GM19240 (cell line): ENCODE results near the gene ECSIT.
"Not testable (repeated sequence)": the region's sequence is repeated elsewhere in the genome, so short reads cannot be mapped to it uniquely, and the experiment has no call there.

Experiments used
- DNase-seq: peaks from one replicate; pipeline ENCODE4 v3.0.0; 2011; ENCODE audit warnings: low spot score; ENCODE audit not compliant: insufficient read length

Gene ECSIT

GRCh38 chr19:11479090-11479897, 49.6 kb downstream of the ECSIT start:
- no peak for DNase-seq

DNA sequence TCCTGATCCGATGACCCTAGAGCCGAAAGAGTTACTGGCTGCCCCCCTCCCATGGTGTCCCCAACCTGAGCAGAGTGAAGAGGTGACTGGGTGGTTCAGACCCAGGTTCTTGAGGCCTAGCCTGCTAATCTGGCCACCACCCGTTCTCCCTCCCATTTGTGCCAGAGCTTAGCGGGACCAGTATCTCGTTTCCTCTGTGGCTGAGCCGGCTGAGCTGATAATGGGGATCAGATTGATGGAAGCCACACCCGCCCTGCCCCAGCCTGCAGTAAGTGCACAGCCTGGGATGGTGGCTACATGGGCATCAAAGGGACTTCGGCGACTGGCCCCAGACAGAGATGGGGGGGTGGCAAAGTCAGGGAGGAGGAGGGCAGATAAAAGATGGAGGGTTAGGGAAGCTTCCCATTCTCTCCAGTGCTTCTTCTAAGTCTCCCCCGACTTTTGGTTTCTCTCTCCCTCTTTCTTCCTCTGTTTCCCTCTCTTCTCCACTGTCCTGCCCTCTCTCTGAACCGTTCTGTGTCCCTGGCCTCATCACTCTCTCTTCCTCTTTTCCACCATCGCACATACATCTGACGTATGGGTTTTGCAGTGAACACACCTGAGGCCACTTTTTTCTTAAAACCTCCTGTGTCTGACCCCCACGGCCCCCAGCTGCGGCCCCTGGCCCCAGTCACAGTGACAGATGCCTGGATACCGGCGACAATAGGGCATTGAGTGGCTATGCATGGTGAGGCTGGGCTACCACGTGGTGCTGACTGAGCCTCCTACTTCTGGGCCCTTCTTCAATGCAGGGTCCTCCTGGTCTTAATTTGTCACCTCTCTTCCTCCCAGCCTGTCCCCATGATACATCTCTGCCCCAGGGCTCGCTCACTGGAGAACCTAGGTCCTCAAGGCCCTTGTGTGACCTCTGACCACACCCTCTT, 50.5 kb downstream of the ECSIT start:
- DNase-seq = no peak

DNA sequence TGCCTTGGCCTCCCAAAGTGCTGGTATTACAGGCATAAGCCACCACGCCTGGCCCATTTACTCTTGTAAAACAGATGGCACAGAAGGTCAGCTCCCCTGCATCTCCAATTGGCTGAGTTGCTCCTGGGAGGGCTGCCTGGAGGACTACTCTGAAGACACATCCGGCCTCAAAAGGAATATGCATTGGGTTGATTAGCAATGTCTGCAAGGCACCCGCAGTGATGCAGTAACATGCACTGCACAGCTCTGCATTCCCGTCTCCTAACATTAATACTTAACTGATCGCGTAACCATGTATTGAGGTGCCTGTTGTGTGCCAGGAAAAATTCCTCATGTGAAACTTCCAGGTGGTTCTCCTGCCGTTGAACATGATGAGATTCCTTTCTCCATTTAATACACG, 53.1 kb downstream of the ECSIT start:
- DNase-seq = no peak

- DNase-seq = not testable (repeated sequence)
These were observed 53.6 kb downstream of the ECSIT start for GRCh38 chr19:11475343-11475742.

DNA sequence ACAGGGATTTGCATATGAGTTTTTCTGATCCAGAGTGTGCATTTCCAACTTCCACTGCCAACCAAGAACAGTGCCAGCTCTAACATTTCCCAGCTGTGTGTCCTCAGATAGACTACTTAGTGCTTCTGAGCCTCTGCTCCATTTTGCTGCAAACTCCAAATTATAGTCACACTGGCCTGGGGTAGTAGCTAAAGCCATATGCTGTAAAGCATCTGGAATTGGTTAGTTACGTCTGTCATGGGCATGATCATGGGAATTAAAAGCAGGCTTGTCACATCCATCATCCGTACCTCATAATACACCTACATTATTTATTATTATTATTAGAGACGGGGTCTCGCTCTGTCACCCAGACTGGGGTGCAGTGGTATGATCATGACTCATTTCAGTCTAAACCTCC, 55.2 kb downstream of the ECSIT start:
- DNase-seq = no peak

DNA sequence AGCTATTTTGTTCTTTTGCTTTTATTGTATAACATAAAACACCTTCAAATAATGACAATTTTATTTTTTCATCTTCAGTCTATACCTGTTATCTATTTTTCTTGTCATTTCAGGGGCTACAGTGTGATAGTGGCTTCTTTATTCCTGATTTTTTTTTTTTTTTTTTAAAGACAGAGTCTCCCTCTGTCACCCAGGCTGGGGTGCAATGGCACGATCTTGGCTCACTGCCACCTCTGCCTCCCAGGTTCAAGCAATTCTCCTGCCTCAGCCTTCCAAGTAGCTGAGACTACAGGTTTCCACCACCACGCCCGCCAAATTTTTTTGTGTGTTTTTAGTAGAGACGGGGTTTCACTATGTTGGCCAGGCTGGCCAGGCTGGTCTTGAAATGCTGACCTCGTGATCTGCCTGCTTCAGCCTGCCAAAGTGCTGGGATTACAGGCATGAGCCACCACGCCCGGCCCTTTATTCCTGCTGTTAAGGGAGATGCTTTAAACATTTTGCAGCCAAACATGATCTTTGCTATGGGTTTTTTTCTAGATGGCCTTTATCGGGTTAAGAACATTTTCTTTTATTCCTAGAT, 60.6 kb downstream of the ECSIT start:
- not testable (repeated sequence) for DNase-seq

- DNase-seq = no peak
These were observed 63.3 kb downstream of the ECSIT start for GRCh38 chr19:11465600-11465999.

DNA sequence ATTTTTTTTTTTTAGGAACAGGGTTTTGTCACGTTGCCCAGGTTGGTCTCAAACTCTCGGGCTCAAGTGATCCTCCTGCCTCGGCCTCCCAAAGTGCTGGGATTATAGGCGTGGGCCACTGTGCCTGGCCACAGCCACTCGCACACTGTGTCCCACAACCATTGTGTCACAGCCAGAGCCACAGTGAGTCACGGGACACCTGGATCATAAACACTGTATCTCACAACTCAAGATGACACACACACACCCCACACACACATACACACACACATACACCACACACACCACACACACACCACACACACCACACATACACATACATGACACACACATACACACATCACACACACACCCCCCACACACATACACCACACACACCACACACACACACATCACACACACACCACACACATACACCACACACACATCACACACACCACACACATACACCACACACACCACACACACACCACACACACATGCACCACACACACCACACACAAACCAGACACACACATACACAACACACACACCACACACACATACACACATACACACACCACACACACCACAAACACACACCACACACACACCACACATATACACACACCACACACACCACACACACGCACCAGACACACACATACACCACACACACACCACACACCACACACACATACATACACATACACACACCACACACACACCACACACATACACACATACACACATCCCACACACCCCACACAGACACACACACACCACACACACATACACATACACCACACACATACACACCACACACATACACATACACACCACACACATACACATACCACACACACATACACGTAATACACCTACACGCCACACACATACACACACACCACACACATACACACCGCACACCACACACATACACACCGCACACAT, 64.3 kb downstream of the ECSIT start:
- no peak for DNase-seq

DNA sequence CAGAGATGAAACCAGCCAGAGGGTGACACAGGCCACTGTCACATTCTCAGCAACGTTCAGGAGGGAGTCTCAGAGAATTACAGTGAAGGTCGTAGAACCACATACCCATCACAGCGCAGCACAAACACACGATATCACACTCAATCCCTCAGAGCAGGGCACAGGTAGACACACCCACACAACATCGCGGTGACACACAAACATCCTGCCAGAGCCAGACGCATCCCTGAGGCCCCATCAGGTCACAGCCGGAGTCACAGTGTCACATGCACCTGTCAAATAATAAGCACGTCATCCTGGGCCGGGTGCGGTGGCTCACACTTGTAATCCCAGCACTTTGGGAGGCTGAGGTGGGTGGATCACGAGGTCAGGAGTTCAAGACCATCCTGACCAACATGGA, 65.5 kb downstream of the ECSIT start:
- no peak for DNase-seq

GRCh38 chr19:11461453-11461852, 67.5 kb downstream of the ECSIT start:
- no peak for DNase-seq

DNA sequence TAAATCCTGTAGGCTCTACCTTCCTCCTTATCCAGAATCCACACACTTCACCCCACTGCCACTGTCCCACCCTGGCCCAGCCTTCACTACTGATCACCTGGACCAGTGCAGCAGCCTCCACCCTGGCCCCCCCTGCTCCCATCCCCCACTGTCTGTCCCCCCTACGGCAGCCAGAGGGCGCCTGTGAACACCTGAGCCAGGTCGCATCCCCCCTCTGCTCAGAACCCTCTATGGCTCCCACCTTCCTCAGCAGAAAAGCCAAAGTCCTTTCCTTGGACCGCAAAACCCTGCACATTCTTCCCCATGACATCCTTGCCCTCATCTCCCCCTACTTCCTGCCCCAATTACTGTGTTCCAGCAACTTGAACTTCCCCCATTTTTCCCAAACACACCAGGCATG, 68.7 kb downstream of the ECSIT start:
- DNase-seq = no peak

- not testable (repeated sequence) for DNase-seq
These were observed 70.0 kb downstream of the ECSIT start for GRCh38 chr19:11458912-11459311.

GRCh38 chr19:11458236-11458900, 70.6 kb downstream of the ECSIT start:
- no peak for DNase-seq

DNA sequence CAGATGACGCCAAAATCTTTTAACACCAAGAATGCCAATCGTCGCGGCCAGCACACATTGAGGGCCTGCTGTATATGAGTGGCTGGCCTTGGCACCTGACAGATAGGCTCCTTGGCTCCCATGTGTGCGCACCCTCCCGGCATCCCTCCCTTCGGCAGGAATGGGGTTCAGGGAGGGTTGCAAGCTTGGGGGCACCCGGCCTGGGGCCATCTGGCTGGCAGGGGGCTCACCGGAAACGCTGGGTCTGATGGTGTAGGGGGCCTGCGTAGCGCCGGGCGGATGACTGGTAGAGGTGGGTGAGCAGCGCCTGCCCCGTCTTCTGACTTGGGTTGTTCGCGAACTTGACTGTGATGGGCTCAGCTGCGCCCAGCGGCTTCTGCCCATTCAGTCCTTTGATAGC, 71.1 kb downstream of the ECSIT start:
- DNase-seq = no peak

DNA sequence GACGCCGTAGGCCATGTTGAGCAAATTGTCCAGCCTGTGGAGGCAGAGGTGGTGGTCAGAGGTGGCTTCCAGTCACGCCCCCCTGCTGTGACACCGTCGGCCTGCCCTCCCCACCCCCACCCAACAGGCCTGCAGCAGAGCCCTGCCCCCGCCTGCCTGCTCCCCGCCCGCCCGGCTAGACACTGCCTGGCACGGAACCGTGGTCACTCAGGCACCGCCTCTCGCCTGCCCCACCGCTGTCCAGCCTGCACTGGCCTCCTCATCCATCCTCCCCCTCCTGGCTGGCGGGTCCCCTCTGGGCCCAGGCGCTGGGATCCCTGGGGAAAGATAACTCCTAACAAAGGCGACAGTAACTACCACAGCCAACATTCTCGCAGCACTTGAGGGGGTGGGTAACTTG, 71.8 kb downstream of the ECSIT start:
- no peak for DNase-seq

- DNase-seq = no peak
These were observed 72.3 kb downstream of the ECSIT start for GRCh38 chr19:11456659-11457058.
